UCSD-AML1 (cell line): Measurements from ENCODE around the gene NGF.
"Not testable (repeated sequence)": the region's sequence is repeated elsewhere in the genome, so short reads cannot be mapped to it uniquely, and the experiment has no call there.

ENCODE experiments used
- DNase-seq: peaks from one replicate; lab custom pipeline; 2025; ENCODE audit not compliant: unreplicated experiment; lab: John Stamatoyannopoulos, UW

NGF gene

DNA sequence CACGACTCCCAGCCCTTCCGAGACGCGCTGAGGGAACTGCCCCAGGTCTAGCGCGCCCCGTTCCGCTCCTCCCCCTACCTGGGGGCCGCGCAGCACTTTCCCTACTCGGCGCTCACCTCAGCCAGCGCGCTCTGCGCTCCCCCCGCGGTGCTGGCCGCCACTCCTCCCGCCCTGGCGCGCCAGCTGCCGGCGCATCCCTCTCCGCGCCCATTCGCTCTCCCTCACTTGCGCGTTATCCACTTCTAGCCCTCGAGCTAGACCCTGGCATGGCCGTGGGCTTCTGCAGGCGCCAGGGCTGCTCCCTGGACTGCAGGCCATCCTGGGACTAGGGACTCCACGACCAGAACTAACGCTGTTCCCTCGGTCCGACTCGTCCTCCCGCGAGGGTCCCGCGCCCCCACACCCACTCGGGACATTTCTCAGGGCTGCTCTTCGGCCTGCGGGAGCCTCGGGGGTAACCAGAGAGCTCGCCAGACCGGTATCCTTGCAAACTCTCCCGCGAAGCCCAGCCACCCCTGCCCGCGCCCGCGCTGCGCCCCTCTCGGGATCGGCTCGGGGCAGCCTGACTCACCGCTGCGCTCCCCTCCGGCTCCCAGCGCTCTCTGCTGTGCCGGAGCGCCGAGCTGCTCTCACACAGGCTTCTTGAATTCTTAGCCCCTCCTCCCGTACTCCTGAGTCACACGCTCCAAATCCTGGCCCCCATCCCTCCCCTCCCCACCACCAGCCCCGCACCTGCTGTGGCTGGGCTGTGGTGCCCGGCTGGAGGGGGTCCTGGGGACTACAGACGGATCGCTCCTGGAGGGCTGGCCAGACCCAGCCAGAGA is at the start of gene NGF:
TSS of gene NGF (minus strand) at position 617 of the 824 bp plus-strand sequence. CDS start 51,454 bp downstream, outside the sequence.
- DNase-seq = peak; percentile 32

GRCh38 chr1:115383455-115383854 is 45.4 kb upstream of the NGF start:
- DNase-seq = not testable (repeated sequence)

GRCh38 chr1:115379943-115380342 is 41.9 kb upstream of the NGF start:
- DNase-seq = no peak

- no peak for DNase-seq
Observed at GRCh38 chr1:115377411-115377810, 39.4 kb upstream of the NGF start.

GRCh38 chr1:115374598-115374997 is 36.5 kb upstream of the NGF start:
- no peak for DNase-seq

- DNase-seq = no peak
Observed at GRCh38 chr1:115373305-115373704, 35.3 kb upstream of the NGF start.

- DNase-seq = no peak
Observed at GRCh38 chr1:115365738-115366137, 27.7 kb upstream of the NGF start.

- no peak for DNase-seq
Observed at GRCh38 chr1:115364780-115365155, 26.7 kb upstream of the NGF start.

DNA sequence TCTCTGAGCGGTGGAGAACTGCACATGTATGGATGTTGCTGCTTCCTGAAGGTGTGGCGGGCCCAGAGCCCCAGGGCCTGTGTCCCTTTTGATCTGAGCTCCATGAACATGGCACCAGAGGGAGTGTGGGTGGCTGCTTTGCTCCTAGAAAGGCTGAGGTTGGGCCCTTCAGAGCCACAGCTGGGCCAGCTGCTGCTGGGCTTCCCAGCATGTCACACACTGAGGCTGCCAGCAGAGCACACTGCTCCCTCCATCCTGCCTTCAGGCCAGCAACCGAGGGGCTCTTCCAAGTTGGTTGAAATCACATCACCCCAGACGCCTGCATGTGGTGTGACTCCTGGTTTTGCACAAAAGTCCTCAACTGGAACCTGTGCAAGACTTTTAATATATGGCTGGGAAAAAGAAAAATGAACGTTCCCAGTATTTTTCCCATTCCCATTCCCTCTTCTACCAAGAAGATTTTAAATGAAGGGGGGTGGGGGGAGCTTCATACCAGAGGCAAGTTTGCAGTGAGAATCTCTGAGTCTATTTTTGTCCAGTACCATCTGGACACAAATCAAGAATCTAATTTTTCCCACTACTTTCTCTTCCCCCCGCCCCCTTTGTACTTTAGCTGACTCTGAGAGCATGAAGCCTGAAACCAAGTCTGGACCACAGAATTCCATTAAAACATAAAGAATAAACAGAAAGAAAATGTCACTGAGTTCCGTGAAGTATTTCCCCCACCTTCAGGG is 26.2 kb upstream of the NGF start:
- DNase-seq = no peak

DNA sequence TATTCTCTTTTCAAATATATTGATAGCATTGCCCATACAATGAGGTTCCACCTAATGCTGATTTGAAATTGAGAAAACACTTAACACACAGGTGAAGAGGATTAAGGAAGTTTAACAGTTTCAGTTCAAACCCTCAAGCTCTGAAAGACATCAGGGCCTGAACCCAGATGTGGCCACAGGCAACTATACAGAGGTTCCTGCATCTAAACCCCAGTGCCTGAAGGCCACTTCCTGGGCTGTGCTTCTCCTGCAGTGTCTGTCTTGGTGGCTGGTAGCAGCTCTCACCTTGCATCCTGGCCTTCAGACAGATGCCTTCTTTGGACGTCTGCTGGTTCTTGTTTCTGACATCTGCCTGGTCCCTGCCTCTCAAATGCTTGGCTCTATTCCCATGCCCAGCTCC is 25.1 kb upstream of the NGF start:
- peak; percentile 34 for DNase-seq

DNA sequence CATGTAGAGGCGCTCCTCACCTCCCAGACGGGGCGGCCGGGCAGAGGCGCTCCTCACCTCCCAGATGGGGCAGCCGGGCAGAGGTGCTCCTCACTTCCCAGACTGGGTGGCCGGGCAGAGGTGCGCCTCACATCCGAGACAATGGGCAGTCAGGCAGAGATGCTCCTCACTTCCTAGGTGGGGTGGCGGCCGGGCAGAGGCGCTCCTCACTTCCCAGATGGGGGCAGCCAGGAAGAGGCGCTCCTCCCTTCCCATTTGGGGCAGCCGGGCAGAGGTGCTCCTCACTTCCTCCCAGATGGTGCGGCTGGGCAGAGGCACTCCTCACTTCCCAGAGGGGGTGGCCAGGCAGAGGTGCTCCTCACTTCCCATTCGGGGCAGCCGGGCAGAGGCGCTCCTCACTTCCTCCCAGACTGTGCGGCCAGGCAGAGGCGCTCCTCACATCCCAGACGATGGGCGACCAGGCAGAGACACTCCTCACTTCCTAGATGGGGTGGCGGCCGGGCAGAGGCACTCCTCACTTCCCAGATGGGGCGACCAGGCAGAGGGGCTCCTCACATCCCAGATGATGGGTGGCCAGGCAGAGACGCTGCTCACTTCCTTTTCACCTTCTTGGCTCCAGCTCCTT is 22.6 kb upstream of the NGF start:
- not testable (repeated sequence) for DNase-seq

- not testable (repeated sequence) for DNase-seq
Observed at GRCh38 chr1:115359787-115360452, 21.9 kb upstream of the NGF start.

DNA sequence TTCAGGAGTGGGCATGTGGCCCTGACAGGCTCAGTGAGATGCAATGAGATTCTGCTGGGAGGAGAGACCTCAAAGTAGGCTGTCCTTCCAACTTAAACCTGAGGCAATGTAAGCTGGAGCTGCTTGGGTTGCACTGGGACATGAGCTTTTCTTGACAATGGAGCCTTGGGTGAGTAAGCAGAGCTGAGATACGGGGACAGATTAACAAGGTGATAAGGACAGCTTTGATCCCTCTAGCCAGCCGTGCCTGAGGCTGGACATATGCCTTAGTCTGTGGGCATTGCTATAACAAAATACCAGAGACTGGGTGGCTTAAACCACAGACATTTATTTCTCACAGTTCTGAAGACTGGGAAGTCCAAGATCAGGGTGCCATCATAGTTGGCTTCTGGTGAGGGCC is 18.3 kb upstream of the NGF start:
- no peak for DNase-seq

GRCh38 chr1:115355069-115355468 is 17.0 kb upstream of the NGF start:
- no peak for DNase-seq

- DNase-seq = no peak
Observed at GRCh38 chr1:115351143-115351542, 13.1 kb upstream of the NGF start.

DNA sequence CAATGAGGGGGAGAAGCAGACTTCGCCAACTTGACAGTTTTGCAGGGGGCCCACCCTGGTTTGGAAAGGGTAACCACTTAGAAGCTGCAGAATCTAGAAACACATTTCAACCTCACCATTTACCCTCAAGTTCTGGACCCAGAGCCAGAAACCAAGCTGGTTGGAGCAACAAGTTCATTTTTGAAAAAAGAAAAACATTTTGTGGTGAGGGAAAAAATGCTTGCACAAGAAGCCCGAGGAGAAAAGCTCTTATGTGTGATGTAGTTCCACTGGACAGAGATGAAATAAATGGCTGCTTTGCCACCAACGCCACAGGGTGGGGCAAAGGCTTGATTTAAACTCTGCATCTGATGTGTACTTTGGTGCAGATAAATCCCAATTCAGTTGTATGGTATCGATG is 10.6 kb upstream of the NGF start:
- no peak for DNase-seq

GRCh38 chr1:115347282-115347681 is 9.2 kb upstream of the NGF start:
- no peak for DNase-seq

- DNase-seq = no peak
Observed at GRCh38 chr1:115343200-115343737, 5.2 kb upstream of the NGF start.

- no peak for DNase-seq
Observed at GRCh38 chr1:115341948-115342347, 3.9 kb upstream of the NGF start.

DNA sequence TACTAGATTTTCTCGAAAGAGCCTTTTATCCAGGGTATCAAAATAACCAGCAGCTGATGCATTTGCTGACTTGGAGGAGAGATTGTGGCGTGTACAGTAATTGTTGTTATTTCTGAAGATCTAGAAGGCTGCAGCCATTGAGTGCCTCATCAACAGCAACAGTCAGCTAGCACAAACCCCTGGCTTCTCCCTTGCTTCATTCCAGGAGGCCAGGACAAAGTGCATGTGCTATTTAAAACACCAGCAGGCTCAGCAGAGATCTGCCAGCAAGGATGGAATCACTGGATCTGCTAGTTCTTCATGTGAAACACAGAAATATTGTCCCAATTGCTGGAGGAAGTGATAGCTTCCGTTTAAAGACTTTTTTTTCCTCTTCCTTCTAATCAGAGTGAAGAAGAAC is 2.8 kb upstream of the NGF start:
- no peak for DNase-seq

GRCh38 chr1:115338457-115338820 is 390 bp upstream of the NGF start:
- no peak for DNase-seq
